ENCODE results near the gene C1QTNF6. TPM values are rescaled to one million over a fixed set of nuclear protein-coding genes. Genes with fewer than 3 reads are reported as not detected.

The C1QTNF6 gene
- total RNA-seq, 2 experiments from 2014 or later: 6.1 to 6.2 TPM

DNA sequence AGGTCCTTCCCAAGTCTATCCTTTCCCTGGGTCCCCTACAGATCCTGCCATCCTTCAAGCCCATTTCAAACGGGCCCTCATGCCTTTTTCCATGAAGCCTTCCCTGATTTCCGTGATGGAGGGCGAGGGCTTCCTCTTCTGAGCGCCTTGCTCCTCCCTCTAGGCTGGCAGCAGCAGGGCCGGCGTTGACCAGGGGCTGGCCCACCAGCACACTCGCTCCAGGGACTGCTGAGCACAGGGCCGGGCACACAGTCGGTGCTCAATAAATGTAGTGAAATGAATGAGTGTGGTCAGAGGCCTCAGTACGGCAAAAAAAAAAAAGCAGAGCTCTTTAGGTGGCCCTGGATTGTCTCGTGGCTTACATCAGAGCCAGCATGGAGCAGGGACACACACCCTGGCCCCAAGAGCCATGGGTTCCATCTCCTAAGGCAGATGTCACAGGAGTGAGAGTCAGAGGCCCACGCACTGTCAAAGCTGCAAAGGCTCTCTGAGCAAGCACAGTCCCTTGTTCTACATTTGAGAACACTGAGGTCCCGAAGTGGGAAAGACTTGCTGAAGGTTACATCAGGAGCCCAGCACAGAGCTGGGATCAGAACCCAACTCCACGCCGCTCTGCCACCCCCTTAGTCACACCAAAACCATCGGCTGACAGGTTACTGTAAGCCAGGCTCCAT is 41.4 kb downstream of the C1QTNF6 start:
- peaks cover 6% of the 10 kb centered on the region for H3K9me3 Mint-ChIP-seq (ENCODE audit: insufficient read depth)
- ATAC-seq (no peak), DNase-seq (no peak)
- H3K4me1 Mint-ChIP-seq (ENCODE audit: low read depth): peaks cover 75% of the 10 kb centered on the region
- peak overlapping the region; percentile 84 for H3K4me3 Mint-ChIP-seq
- H3K27me3 Mint-ChIP-seq (ENCODE audit: low read depth): no peaks in the 10 kb centered on the region
- ChIA-PET POLR2A (interaction anchor here (0.6 to 6.3 kb wide), 6 partner anchors 16 to 287 kb away, joined by 3 to 100 read pairs (median 18); no protein-coding TSS in a partner anchor), CTCF (interaction anchor here (0.6 to 7.3 kb wide), 8 partner anchors 17 to 76 kb away, joined by 4 to 132 read pairs (median 18); no protein-coding TSS in a partner anchor)
- peaks cover 83% of the 10 kb centered on the region for H3K36me3 Mint-ChIP-seq (ENCODE audit: low read depth)
- peak overlapping the region; percentile 99 for H3K27ac Mint-ChIP-seq

DNA sequence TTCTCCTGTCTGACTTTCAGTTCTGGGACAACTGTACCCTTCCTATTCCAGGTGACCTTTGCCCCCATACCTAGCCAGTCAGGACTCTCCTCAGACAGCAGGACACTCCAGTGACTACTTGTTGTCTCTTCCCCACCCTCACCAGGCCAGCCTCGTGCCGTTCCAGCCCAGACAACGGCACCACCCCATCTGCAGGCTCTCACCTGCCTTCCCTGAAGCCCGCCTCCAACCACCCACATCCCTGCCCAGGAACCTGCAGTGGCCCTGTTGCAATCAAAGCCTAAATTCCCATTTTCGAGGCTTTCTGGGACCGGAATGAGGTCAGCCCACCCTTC is 42.0 kb downstream of the C1QTNF6 start:
- Mint-ChIP-seq H3K9me3 (ENCODE audit: insufficient read depth) (peaks cover 5% of the 10 kb centered on the region), H3K36me3 (ENCODE audit: low read depth) (peaks cover 84% of the 10 kb centered on the region), H3K4me1 (ENCODE audit: low read depth) (peaks cover 73% of the 10 kb centered on the region), H3K27me3 (ENCODE audit: low read depth) (no peaks in the 10 kb centered on the region), H3K4me3 (peak overlapping the region; percentile 84), H3K27ac (peak overlapping the region; percentile 99)
- DNase-seq: no peak
- ChIA-PET CTCF (interaction anchor here (0.8 to 1.2 kb wide), 2 partner anchors 20 to 23 kb away, joined by 3 to 4 read pairs; no protein-coding TSS in a partner anchor), POLR2A (interaction anchor here (1.3 to 5.0 kb wide), 4 partner anchors 14 to 24 kb away, joined by 9 to 97 read pairs (median 16); no protein-coding TSS in a partner anchor)
- no peak for ATAC-seq

DNA sequence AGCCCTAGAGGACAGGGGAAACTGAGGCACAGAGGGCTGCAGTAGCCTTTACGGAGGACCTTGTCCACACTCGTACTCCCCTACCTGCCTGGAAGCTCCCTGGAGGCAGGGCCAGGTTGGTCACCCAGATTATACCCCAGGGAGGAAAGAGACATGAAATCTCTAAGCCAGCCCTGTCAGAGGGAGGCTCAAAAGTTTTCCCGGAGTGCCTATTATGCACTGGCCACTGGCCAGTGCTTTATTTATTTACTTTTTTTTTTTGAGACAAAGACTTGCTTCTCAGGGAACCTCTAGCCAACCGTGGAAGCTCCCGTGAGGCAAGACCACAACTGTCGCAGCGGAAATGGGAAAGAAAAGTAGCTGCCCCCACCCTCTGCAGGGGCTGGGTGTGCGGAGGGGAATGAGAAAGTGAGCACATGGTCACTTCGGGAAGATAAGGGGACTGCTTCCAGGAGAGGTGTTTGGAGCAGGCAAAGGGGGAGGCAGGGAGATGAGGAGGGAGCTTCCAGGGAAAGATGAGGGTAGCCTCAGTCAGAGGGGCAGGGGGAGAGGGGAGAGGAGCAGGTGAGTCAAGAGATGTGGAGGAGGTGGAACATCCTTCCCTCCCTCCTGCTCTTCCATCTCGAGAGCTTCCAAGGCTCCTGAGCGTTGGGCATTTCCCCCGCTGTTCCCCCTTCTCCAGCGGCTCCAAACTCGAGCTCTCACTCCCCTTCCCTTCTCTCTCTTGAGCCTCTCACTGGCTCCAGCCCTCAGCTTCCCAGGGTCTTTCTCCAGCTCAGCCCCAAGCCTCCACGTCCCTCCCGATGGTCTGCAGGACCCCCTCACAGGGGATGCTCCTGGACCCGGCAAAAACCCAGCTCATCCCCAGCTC is 42.6 kb downstream of the C1QTNF6 start:
- DNase-seq (no peak), ATAC-seq (no peak)
- Mint-ChIP-seq H3K36me3 (ENCODE audit: low read depth) (peaks cover 83% of the 10 kb centered on the region), H3K27ac (peak overlapping the region; percentile 99), H3K4me1 (ENCODE audit: low read depth) (peaks cover 71% of the 10 kb centered on the region), H3K4me3 (peak overlapping the region; percentile 84), H3K9me3 (ENCODE audit: insufficient read depth) (no peaks in the 10 kb centered on the region), H3K27me3 (ENCODE audit: low read depth) (no peaks in the 10 kb centered on the region)
- POLR2A ChIA-PET: interaction anchor here (1.0 to 3.7 kb wide), 6 partner anchors 13 to 107 kb away, joined by 3 to 20 read pairs (median 6); no protein-coding TSS in a partner anchor
- CTCF ChIA-PET: interaction anchor here (0.7 to 1.6 kb wide), 5 partner anchors 19 to 67 kb away, joined by 3 to 6 read pairs (median 4); no protein-coding TSS in a partner anchor

DNA sequence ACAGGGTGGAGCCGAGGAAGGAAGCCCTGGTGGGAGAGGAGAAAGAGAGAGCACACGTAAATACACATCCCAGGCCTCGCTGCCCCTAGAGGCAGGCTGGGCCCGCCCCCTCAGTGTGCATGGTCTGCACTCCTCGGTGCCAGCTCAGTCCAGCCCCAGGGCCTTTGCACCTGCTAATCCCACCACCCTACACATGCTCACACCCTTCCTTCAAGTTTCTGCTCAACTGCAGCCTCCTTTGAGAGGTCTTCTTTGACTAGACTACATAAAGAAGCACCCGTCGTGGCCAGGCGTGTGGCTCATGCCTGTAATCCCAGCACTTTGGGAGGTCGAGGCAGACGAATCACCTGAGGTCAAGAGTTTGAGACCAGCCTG is 43.9 kb downstream of the C1QTNF6 start:
- CTCF ChIA-PET: interaction anchor here (1.6 kb wide), 1 partner anchor 17 kb away, joined by 6 read pairs; no protein-coding TSS in a partner anchor
- Mint-ChIP-seq H3K9me3 (ENCODE audit: insufficient read depth) (no peaks in the 10 kb centered on the region), H3K27me3 (ENCODE audit: low read depth) (no peaks in the 10 kb centered on the region), H3K4me3 (no peak overlapping the region), H3K36me3 (ENCODE audit: low read depth) (peaks cover 84% of the 10 kb centered on the region), H3K4me1 (ENCODE audit: low read depth) (peaks cover 73% of the 10 kb centered on the region), H3K27ac (peak overlapping the region; percentile 64)
- DNase-seq (no peak), ATAC-seq (no peak)
- POLR2A ChIA-PET: interaction anchor here (2.1 to 3.7 kb wide), 2 partner anchors 17 to 21 kb away, joined by 11 to 20 read pairs; no protein-coding TSS in a partner anchor

GRCh38 chr22:37141971-37142370 is 46.1 kb downstream of the C1QTNF6 start:
- H3K4me3 Mint-ChIP-seq: no peak overlapping the region
- H3K27ac Mint-ChIP-seq: no peak overlapping the region
- POLR2A ChIA-PET: interaction anchor here (0.6 to 3.5 kb wide), 4 partner anchors 7 to 72 kb away, joined by 3 to 27 read pairs (median 3); partner anchors contain the start of gene IL2RB
- DNase-seq (no peak), ATAC-seq (no peak)
- CTCF ChIA-PET: interaction anchor here (0.9 kb wide), 1 partner anchor 15 kb away, joined by 4 read pairs; no protein-coding TSS in a partner anchor
- no peaks in the 10 kb centered on the region for H3K9me3 Mint-ChIP-seq (ENCODE audit: insufficient read depth)
- no peaks in the 10 kb centered on the region for H3K27me3 Mint-ChIP-seq (ENCODE audit: low read depth)
- H3K36me3 Mint-ChIP-seq (ENCODE audit: low read depth): peaks cover 84% of the 10 kb centered on the region
- H3K4me1 Mint-ChIP-seq (ENCODE audit: low read depth): peaks cover 77% of the 10 kb centered on the region

GRCh38 chr22:37141476-37141875 is 46.6 kb downstream of the C1QTNF6 start:
- no peaks in the 10 kb centered on the region for H3K9me3 Mint-ChIP-seq (ENCODE audit: insufficient read depth)
- POLR2A ChIA-PET: interaction anchor here (0.6 to 3.5 kb wide), 5 partner anchors 8 to 124 kb away, joined by 3 to 27 read pairs (median 3); partner anchors contain the start of gene IL2RB
- CTCF ChIA-PET: interaction anchor here (0.9 kb wide), 1 partner anchor 15 kb away, joined by 4 read pairs; no protein-coding TSS in a partner anchor
- H3K36me3 Mint-ChIP-seq (ENCODE audit: low read depth): peaks cover 84% of the 10 kb centered on the region
- H3K4me1 Mint-ChIP-seq (ENCODE audit: low read depth): peaks cover 77% of the 10 kb centered on the region
- H3K27ac Mint-ChIP-seq: no peak overlapping the region
- no peak for DNase-seq
- no peak for ATAC-seq
- no peaks in the 10 kb centered on the region for H3K27me3 Mint-ChIP-seq (ENCODE audit: low read depth)
- H3K4me3 Mint-ChIP-seq: no peak overlapping the region

DNA sequence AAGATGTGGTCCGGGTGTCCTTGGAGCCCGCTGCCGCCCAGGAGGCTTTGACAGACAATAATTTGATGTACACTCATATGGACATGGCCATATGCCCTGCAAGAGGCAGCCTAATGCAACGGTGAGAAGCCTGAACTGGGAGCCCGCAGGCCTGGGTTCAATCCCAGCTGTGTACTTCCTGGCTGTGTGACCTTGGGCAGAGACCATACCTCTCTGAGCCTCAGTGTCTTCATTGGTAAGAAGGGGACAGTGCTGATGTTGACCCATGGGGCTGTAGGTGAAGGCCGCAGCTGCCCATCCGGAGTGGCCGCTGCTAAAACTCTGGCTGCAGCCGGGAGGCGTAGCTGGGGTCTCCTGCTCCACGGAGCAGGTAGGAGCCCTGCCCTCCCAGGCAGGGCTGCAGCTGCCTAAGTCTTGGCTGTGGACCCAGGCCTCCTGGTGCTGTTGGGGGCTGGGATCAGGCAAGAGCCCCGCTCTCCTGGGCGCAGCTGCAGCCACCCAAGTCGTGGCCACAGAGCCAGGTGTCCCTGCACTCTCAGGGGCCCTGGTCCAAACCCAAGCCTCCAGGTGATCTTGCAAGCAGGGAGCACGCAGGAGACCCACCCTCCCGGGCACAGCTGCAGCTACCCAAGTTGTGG is 47.2 kb downstream of the C1QTNF6 start:
- no peak for ATAC-seq

DNA sequence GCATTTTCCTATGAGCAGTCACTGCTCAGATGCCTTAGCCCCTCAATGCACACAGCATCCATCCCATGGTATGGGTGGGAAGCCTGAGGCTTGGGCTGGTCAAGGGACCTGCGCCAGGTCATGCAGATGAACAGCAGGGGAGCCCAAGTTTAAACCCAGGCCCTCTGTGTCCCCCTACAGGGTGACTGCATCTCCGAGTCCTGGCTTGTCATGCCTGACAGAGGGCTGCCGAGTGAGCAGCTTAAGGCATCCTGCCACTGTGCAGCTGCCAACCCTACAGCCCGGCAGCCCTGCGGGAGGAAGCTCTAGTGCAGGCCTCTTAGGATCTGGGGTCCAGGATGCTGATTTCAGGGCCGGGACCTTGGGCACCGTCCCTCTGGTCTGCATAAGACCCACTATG is 48.3 kb downstream of the C1QTNF6 start:
- ChIA-PET CTCF (interaction anchor here (0.8 to 1.6 kb wide), 6 partner anchors 8 to 93 kb away, joined by 3 to 4 read pairs (median 3); no protein-coding TSS in a partner anchor), POLR2A (interaction anchor here (1.1 to 3.5 kb wide), 4 partner anchors 10 to 99 kb away, joined by 3 to 27 read pairs (median 4); partner anchors contain the start of gene IL2RB)
- DNase-seq (no peak), ATAC-seq (no peak)
- Mint-ChIP-seq H3K4me1 (ENCODE audit: low read depth) (peaks cover 67% of the 10 kb centered on the region), H3K9me3 (ENCODE audit: insufficient read depth) (no peaks in the 10 kb centered on the region), H3K27ac (no peak overlapping the region), H3K36me3 (ENCODE audit: low read depth) (peaks cover 82% of the 10 kb centered on the region), H3K27me3 (ENCODE audit: low read depth) (no peaks in the 10 kb centered on the region), H3K4me3 (no peak overlapping the region)

More for the DNA sequence above, 47.2 kb downstream of the C1QTNF6 start:
- no peak overlapping the region for H3K4me3 Mint-ChIP-seq
- CTCF ChIA-PET: interaction anchor here (0.8 to 0.9 kb wide), 2 partner anchors 15 to 29 kb away, joined by 3 read pairs; no protein-coding TSS in a partner anchor
- peaks cover 80% of the 10 kb centered on the region for H3K36me3 Mint-ChIP-seq (ENCODE audit: low read depth)
- peak overlapping the region; percentile 49 for H3K27ac Mint-ChIP-seq
- DNase-seq: no peak
- H3K4me1 Mint-ChIP-seq (ENCODE audit: low read depth): peaks cover 72% of the 10 kb centered on the region
- no peaks in the 10 kb centered on the region for H3K9me3 Mint-ChIP-seq (ENCODE audit: insufficient read depth)
- no peaks in the 10 kb centered on the region for H3K27me3 Mint-ChIP-seq (ENCODE audit: low read depth)
- POLR2A ChIA-PET: interaction anchor here (0.6 to 3.5 kb wide), 7 partner anchors 9 to 124 kb away, joined by 3 to 27 read pairs (median 3); partner anchors contain the start of gene IL2RB

- ATAC-seq (no peak), DNase-seq (no peak)
- POLR2A ChIA-PET: interaction anchor here (1.5 to 3.5 kb wide), 2 partner anchors 10 to 17 kb away, joined by 3 to 27 read pairs; partner anchors contain the start of gene IL2RB
- Mint-ChIP-seq H3K4me3 (no peak overlapping the region), H3K27me3 (ENCODE audit: low read depth) (no peaks in the 10 kb centered on the region), H3K36me3 (ENCODE audit: low read depth) (peaks cover 81% of the 10 kb centered on the region), H3K4me1 (ENCODE audit: low read depth) (peaks cover 65% of the 10 kb centered on the region), H3K27ac (peak overlapping the region; percentile 71), H3K9me3 (ENCODE audit: insufficient read depth) (no peaks in the 10 kb centered on the region)
- CTCF ChIA-PET: interaction anchor here (1.0 to 1.6 kb wide), 4 partner anchors 9 to 93 kb away, joined by 3 to 4 read pairs (median 4); no protein-coding TSS in a partner anchor
Measured at GRCh38 chr22:37138849-37139561, 49.0 kb downstream of the C1QTNF6 start.

GRCh38 chr22:37137903-37138665 is 50.0 kb downstream of the C1QTNF6 start:
- ATAC-seq: no peak

More at GRCh38 chr22:37137903-37138665, 50.0 kb downstream of the C1QTNF6 start:
- no peak overlapping the region for H3K4me3 Mint-ChIP-seq
- no peaks in the 10 kb centered on the region for H3K9me3 Mint-ChIP-seq (ENCODE audit: insufficient read depth)
- DNase-seq: no peak
- ChIA-PET CTCF (interaction anchor here (0.9 kb wide), 1 partner anchor 11 kb away, joined by 3 read pairs; no protein-coding TSS in a partner anchor), POLR2A (interaction anchor here (1.7 kb wide), 1 partner anchor 12 kb away, joined by 5 read pairs; the partner anchor contains the start of gene IL2RB)
- H3K27me3 Mint-ChIP-seq (ENCODE audit: low read depth): no peaks in the 10 kb centered on the region
- peaks cover 80% of the 10 kb centered on the region for H3K36me3 Mint-ChIP-seq (ENCODE audit: low read depth)
- peaks cover 62% of the 10 kb centered on the region for H3K4me1 Mint-ChIP-seq (ENCODE audit: low read depth)
- peak overlapping the region; percentile 71 for H3K27ac Mint-ChIP-seq
